Gastrocnemius medialis (tissue), 4 donors: ENCODE measurements around the gene CST3.

Source experiments
- POLR2A ChIP-seq, 2 donors: fragments of 450-650 bp; IDR thresholded peaks; one replicate each; pipeline ENCODE4 v1.6.1; 2017; ENCODE audit warnings: antibody characterized with exemption in 2 of 2, mild to moderate bottlenecking in 2 of 2, moderate library complexity in 2 of 2
- TF ChIP-seq, protein P1 (sequence below), 5 experiments: fragments of 450-650 bp in 3 of 5; fragments of 200-600 bp in 2 of 5; sonication (generic) in 2 of 5; IDR thresholded peaks in 4 of 5; conservative IDR thresholded peaks in 1 of 5; 1 replicate in 4 of 5; 2 replicates in 1 of 5; pipeline ENCODE4 v1.5.1; 2016 to 2019; ENCODE audit warnings: antibody characterized with exemption in 5 of 5, mild to moderate bottlenecking in 3 of 5, moderate library complexity in 3 of 5

DNA sequence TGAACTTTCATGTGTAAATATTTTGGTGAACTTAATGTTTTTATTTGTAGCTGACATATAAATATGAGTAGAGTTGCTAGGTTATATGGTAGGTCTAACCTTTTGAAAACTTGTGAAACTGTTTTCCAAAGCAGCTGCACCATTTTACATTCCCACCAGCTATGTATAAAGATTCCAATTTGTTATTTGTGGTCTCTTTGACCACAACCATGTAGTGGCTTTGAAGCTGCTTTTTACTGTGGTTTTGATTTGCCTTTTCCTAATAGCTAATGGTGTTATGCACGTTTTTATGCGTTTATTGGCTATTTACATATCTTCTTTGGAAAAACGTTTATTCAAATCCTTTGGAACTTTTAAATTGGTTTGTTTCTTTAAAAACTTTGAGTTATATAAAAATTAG lies 10.3 kb downstream of the CST3 start:
- no peak for TF ChIP-seq POLR2A (IDR thresholded peaks at IDR 0.05)
- TF ChIP-seq, protein P1, sequence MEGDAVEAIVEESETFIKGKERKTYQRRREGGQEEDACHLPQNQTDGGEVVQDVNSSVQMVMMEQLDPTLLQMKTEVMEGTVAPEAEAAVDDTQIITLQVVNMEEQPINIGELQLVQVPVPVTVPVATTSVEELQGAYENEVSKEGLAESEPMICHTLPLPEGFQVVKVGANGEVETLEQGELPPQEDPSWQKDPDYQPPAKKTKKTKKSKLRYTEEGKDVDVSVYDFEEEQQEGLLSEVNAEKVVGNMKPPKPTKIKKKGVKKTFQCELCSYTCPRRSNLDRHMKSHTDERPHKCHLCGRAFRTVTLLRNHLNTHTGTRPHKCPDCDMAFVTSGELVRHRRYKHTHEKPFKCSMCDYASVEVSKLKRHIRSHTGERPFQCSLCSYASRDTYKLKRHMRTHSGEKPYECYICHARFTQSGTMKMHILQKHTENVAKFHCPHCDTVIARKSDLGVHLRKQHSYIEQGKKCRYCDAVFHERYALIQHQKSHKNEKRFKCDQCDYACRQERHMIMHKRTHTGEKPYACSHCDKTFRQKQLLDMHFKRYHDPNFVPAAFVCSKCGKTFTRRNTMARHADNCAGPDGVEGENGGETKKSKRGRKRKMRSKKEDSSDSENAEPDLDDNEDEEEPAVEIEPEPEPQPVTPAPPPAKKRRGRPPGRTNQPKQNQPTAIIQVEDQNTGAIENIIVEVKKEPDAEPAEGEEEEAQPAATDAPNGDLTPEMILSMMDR (IDR thresholded peaks at IDR 0.05 in 4 of 5, conservative IDR thresholded peaks at IDR 0.05 in 1 of 5) = no peak
